IMR-90 (cell line): ENCODE measurements around the gene SLC35B2. TPM values are rescaled to one million over a fixed set of nuclear protein-coding genes. Genes with fewer than 3 reads are reported as not detected.

ENCODE experiments used
- ATAC-seq: fragments of 200-7000 bp; cut with Tn5 transposase; 2 replicates; pipeline ENCODE4 v1.9.1; 2020; ENCODE audit warnings: low read depth, mild to moderate bottlenecking, moderate library complexity
- BruUV-seq: library from RNA; stranded (reverse); fragments of 400-500 nt; replicated peaks from 2 replicates; lab custom pipeline; 2021; lab: Mats Ljungman, UMichigan
- CTCF ChIA-PET: fragments of 300-600 bp; formaldehyde crosslinking; extraction: SDS; loops from one replicate; lab custom pipeline; 2021; ENCODE audit warnings: antibody characterized with exemption; lab: Yijun Ruan, JAX
- POLR2A ChIA-PET: fragments of 300-600 bp; sonication (Branson Sonifier 250); formaldehyde crosslinking; loops from one replicate; lab custom pipeline; 2022; ENCODE audit warnings: antibody characterized with exemption; ENCODE audit not compliant: unreplicated experiment; lab: Charles Lee
- DNase-seq: peaks from one replicate; pipeline ENCODE4 v3.0.0; 2013
- H2AFZ ChIP-seq: replicated peaks from 2 replicates; pipeline ENCODE3; 2013; ENCODE audit warnings: low read length, mild to moderate bottlenecking; ENCODE audit not compliant: poor library complexity
- H2AK5ac ChIP-seq: 2 replicates; pipeline ENCODE4 v1.6.1; 2013; ENCODE audit warnings: low read depth, low read length, inconsistent platforms
- H2AK9ac ChIP-seq: replicated peaks from 2 replicates; pipeline ENCODE3; 2013; ENCODE audit warnings: mild to moderate bottlenecking, low read depth, low read length, moderate library complexity; ENCODE audit not compliant: poor library complexity
- H2BK120ac ChIP-seq: 2 replicates; pipeline ENCODE4 v1.6.1; 2013; ENCODE audit warnings: low read depth, low read length, inconsistent platforms
- H2BK15ac ChIP-seq: 3 replicates; pipeline ENCODE4 v1.6.1; 2013; ENCODE audit warnings: low read depth, low read length, inconsistent platforms
- H2BK20ac ChIP-seq: 2 replicates; pipeline ENCODE4 v1.6.1; 2013; ENCODE audit warnings: low read depth, mild to moderate bottlenecking, inconsistent platforms, low read length, moderate library complexity
- H2BK5ac ChIP-seq: 2 replicates; pipeline ENCODE4 v1.6.1; 2013; ENCODE audit warnings: mild to moderate bottlenecking, low read depth, low read length, inconsistent platforms; ENCODE audit not compliant: poor library complexity, severe bottlenecking
- H3K14ac ChIP-seq: replicated peaks from 2 replicates; pipeline ENCODE4 v1.6.1; 2013; ENCODE audit warnings: low read depth, low read length, inconsistent platforms
- H3K18ac ChIP-seq: 2 replicates; pipeline ENCODE4 v1.6.1; 2013; ENCODE audit warnings: low read depth, low read length, control low read depth
- H3K23ac ChIP-seq: 2 replicates; pipeline ENCODE4 v1.6.1; 2013; ENCODE audit warnings: low read depth, low read length, inconsistent platforms
- H3K27ac ChIP-seq: 2 replicates; pipeline ENCODE4 v1.5.1; 2013; ENCODE audit warnings: mild to moderate bottlenecking, control low read depth, low read length; ENCODE audit not compliant: insufficient read depth
- H3K27me3 ChIP-seq: 2 replicates; pipeline ENCODE4 v1.6.1; 2013; ENCODE audit warnings: low read length; ENCODE audit not compliant: control insufficient read depth, insufficient read depth
- H3K36me3 ChIP-seq: 2 replicates; pipeline ENCODE4 v1.6.1; 2013; ENCODE audit warnings: low read length, mixed read lengths; ENCODE audit not compliant: control insufficient read depth, insufficient read depth
- H3K4ac ChIP-seq: 2 replicates; pipeline ENCODE4 v1.6.1; 2013; ENCODE audit warnings: low read depth, low read length, inconsistent platforms
- H3K4me1 ChIP-seq: 2 replicates; pipeline ENCODE4 v1.6.1; 2013; ENCODE audit warnings: low read length, mixed read lengths; ENCODE audit not compliant: control insufficient read depth, insufficient read depth
- H3K4me2 ChIP-seq: 2 replicates; pipeline ENCODE4 v1.6.1; 2013; ENCODE audit warnings: low read depth, mild to moderate bottlenecking, control low read depth, low read length, moderate library complexity
- H3K4me3 ChIP-seq: 2 replicates; pipeline ENCODE4 v1.5.1; 2013; ENCODE audit warnings: low read depth, mild to moderate bottlenecking, control low read depth, low read length, moderate library complexity; ENCODE audit not compliant: insufficient read depth
- H3K56ac ChIP-seq: 2 replicates; pipeline ENCODE4 v1.6.1; 2013; ENCODE audit warnings: low read length, inconsistent platforms; ENCODE audit not compliant: insufficient read depth; ENCODE audit errors: extremely low read depth
- H3K79me1 ChIP-seq, 2 experiments: 2 replicates each; pipeline ENCODE4 v1.6.1; 2013; ENCODE audit warnings: low read length in 2 of 2, inconsistent platforms in 1 of 2, low read depth in 1 of 2
- H3K9ac ChIP-seq: 2 replicates; pipeline ENCODE4 v1.6.1; 2013; ENCODE audit warnings: low read depth, low read length, control low read depth
- H3K9me1 ChIP-seq: 2 replicates; pipeline ENCODE4 v1.6.1; 2013; ENCODE audit warnings: low read length, inconsistent platforms; ENCODE audit not compliant: insufficient read depth
- H3K9me3 ChIP-seq: 2 replicates; pipeline ENCODE4 v1.6.1; 2013; ENCODE audit warnings: low read length; ENCODE audit not compliant: control insufficient read depth, insufficient read depth
- H4K20me1 ChIP-seq: 2 replicates; pipeline ENCODE4 v1.6.1; 2013; ENCODE audit warnings: low read length, inconsistent platforms; ENCODE audit not compliant: insufficient read depth
- H4K5ac ChIP-seq: 2 replicates; pipeline ENCODE4 v1.6.1; 2013; ENCODE audit warnings: mild to moderate bottlenecking, low read depth, low read length, control low read depth
- H4K8ac ChIP-seq, 2 experiments: 2 replicates each; pipeline ENCODE4 v1.6.1; 2013; ENCODE audit warnings: low read depth in 2 of 2, low read length in 2 of 2, control low read depth in 1 of 2, inconsistent platforms in 1 of 2
- H4K91ac ChIP-seq: 2 replicates; pipeline ENCODE4 v1.6.1; 2013; ENCODE audit warnings: low read depth, low read length, inconsistent platforms; ENCODE audit not compliant: insufficient read depth
- BHLHE40 ChIP-seq: fragments of 150-350 bp; IDR thresholded peaks from 2 replicates; pipeline ENCODE4 v1.6.1; 2016; ENCODE audit warnings: mild to moderate bottlenecking, low read depth, low read length
- CEBPB ChIP-seq: IDR thresholded peaks from 2 replicates; pipeline ENCODE4 v1.6.1; 2012; ENCODE audit warnings: low read depth, low read length, improper control_type of control experiment
- CHD1 ChIP-seq: IDR thresholded peaks from 2 replicates; pipeline ENCODE4 v1.6.1; 2012; ENCODE audit warnings: low read depth, low read length, improper control_type of control experiment
- ELK1 ChIP-seq: fragments of 150-350 bp; IDR thresholded peaks from 2 replicates; pipeline ENCODE4 v1.6.1; 2016; ENCODE audit warnings: low read depth, mild to moderate bottlenecking, low read length, moderate library complexity, borderline replicate concordance
- FOS ChIP-seq: fragments of 150-350 bp; IDR thresholded peaks from 2 replicates; pipeline ENCODE4 v1.6.1; 2016; ENCODE audit warnings: low read depth, low read length
- MAFK ChIP-seq: IDR thresholded peaks from 2 replicates; pipeline ENCODE4 v1.6.1; 2012; ENCODE audit warnings: low read depth, low read length, improper control_type of control experiment
- MAZ ChIP-seq: IDR thresholded peaks from 2 replicates; pipeline ENCODE4 v1.6.1; 2012; ENCODE audit warnings: low read depth, mild to moderate bottlenecking, low read length, improper control_type of control experiment, moderate library complexity, borderline replicate concordance
- MXI1 ChIP-seq: IDR thresholded peaks from 2 replicates; pipeline ENCODE4 v1.6.1; 2012; ENCODE audit warnings: low read depth, mild to moderate bottlenecking, low read length, moderate library complexity, borderline replicate concordance
- NFE2L2 ChIP-seq: fragments of 150-350 bp; IDR thresholded peaks from 2 replicates; pipeline ENCODE4 v1.6.1; 2016; ENCODE audit warnings: low read depth, mild to moderate bottlenecking, low read length
- POLR2A ChIP-seq: IDR thresholded peaks from 2 replicates; pipeline ENCODE4 v1.6.1; 2012; ENCODE audit warnings: mild to moderate bottlenecking, low read depth, low read length
- RAD21 ChIP-seq: IDR thresholded peaks from 2 replicates; pipeline ENCODE4 v1.6.1; 2012; ENCODE audit warnings: low read length, improper control_type of control experiment
- RCOR1 ChIP-seq: IDR thresholded peaks from 2 replicates; pipeline ENCODE4 v1.6.1; 2012; ENCODE audit warnings: mild to moderate bottlenecking, low read length, improper control_type of control experiment; ENCODE audit not compliant: insufficient replicate concordance
- RFX5 ChIP-seq: IDR thresholded peaks from 2 replicates; pipeline ENCODE4 v1.8.0; 2012; ENCODE audit warnings: low read depth, mild to moderate bottlenecking, low read length, moderate library complexity
- SMC3 ChIP-seq: fragments of 150-350 bp; IDR thresholded peaks from 2 replicates; pipeline ENCODE4 v1.6.1; 2016; ENCODE audit warnings: low read depth, mild to moderate bottlenecking, antibody characterized with exemption, low read length, moderate library complexity
- WGBS, 2 experiments: methylation state at CpG; one replicate each; pipeline versions ENCODE4 v1.1.5 to v1.1.7; 2013; ENCODE audit warnings: missing lambda C conversion rate in 2 of 2; ENCODE audit not compliant: insufficient read length in 1 of 2; ENCODE audit errors: extremely low coverage in 2 of 2; 5-methylcytosine and 5-hydroxymethylcytosine counted together
- dilution Hi-C: fragments of 300-500 bp; cut with HindIII; formaldehyde crosslinking; loops from one replicate; pipeline ENCODE4 v1.14.3; 2018; ENCODE audit warnings: low sequenced_read_pairs; ENCODE audit not compliant: unreplicated experiment
- in situ Hi-C: fragments of 300-500 bp; cut with MboI; formaldehyde crosslinking; loops from 3 replicates; pipeline ENCODE4 v1.14.3; 2019; ENCODE audit warnings: low sequenced_read_pairs, inconsistent platforms, mixed read lengths
- intact Hi-C: fragments of 100-400 bp; cut with micrococcal nuclease; formaldehyde crosslinking; loops from 2 replicates; pipeline ENCODE4 v1.10.0; 2022
- polyA plus RNA-seq, 3 experiments: library from polyadenylated mRNA; depleted of rRNA; stranded (reverse); fragments of >200 nt; gene quantifications; 2 replicates each; pipeline ENCODE4 v1.2.3, GENCODE V29; 2012; ENCODE audit warnings: low replicate concordance in 1 of 3
- total RNA-seq: library from RNA; depleted of rRNA; stranded (reverse); fragments of >200 nt; gene quantifications from 2 replicates; pipeline ENCODE4 v1.2.3, GENCODE V29; 2012
- TF ChIP-seq, protein P1 (sequence below): conservative IDR thresholded peaks from 2 replicates; pipeline ENCODE4 v1.5.1; 2012; ENCODE audit warnings: mild to moderate bottlenecking, low read depth, low read length, improper control_type of control experiment
- TF ChIP-seq, protein P2 (sequence below): fragments of 150-350 bp; IDR thresholded peaks from 2 replicates; pipeline ENCODE4 v1.6.1; 2017; ENCODE audit warnings: mild to moderate bottlenecking, antibody characterized with exemption, low read length, low read depth

Gene SLC35B2
- total and polyA plus RNA-seq, 2 of the 4 experiments (the other 2 are of a cell fraction) = 51.4 to 89.9 TPM

DNA sequence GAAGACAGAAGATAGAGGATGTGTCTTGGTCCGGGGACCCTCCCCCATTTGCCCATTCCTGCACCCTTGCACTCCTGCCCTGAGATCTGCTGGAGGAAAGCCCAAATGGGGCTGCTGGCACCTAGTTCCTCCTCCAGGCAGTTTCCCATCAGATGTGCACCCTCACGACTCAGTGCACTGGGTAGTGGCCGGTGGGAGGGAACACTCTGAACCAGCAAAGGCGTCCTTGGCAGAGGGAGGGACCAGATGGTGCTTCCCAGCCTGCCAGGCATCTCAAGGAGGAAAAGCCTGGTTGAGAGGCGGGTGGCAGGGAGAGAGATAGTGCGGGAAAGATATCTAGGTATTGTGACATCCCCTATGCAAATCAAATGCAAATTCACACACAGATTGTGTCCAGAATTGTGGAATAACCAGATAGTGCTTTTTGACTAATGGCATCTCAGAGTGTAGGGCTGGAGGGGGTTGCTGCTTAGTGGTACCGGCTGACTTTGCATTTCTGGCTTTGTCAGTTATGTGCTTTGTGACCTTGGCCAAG lies 32.5 kb upstream of the SLC35B2 start:
- no peak overlapping the region for H3K14ac ChIP-seq
- no peak overlapping the region for H2AFZ ChIP-seq
- no peak overlapping the region for H2BK20ac ChIP-seq
- dilution Hi-C loops = no loop called here
- no peak overlapping the region for H2BK120ac ChIP-seq
- no peak overlapping the region for H3K18ac ChIP-seq
- no peak overlapping the region for H2BK5ac ChIP-seq
- H3K79me1 ChIP-seq = no peaks in the 10 kb centered on the region
- H3K9me1 ChIP-seq = no peaks in the 10 kb centered on the region; the same call in 1 of the 2 replicates
- no peak overlapping the region for H2BK15ac ChIP-seq
- no peaks in the 10 kb centered on the region for H4K20me1 ChIP-seq
- CTCF ChIA-PET = no interaction called here
- intact Hi-C loops = no loop called here
- no peak for ATAC-seq
- no peak overlapping the region for H4K5ac ChIP-seq
- TF ChIP-seq FOS = no peak
- no peak for TF ChIP-seq MXI1
- TF ChIP-seq POLR2A = no peak
- TF ChIP-seq, protein P1, sequence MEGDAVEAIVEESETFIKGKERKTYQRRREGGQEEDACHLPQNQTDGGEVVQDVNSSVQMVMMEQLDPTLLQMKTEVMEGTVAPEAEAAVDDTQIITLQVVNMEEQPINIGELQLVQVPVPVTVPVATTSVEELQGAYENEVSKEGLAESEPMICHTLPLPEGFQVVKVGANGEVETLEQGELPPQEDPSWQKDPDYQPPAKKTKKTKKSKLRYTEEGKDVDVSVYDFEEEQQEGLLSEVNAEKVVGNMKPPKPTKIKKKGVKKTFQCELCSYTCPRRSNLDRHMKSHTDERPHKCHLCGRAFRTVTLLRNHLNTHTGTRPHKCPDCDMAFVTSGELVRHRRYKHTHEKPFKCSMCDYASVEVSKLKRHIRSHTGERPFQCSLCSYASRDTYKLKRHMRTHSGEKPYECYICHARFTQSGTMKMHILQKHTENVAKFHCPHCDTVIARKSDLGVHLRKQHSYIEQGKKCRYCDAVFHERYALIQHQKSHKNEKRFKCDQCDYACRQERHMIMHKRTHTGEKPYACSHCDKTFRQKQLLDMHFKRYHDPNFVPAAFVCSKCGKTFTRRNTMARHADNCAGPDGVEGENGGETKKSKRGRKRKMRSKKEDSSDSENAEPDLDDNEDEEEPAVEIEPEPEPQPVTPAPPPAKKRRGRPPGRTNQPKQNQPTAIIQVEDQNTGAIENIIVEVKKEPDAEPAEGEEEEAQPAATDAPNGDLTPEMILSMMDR = no peak
- TF ChIP-seq RFX5 = no peak
- no peak for TF ChIP-seq CHD1
- no peak for TF ChIP-seq MAZ
- TF ChIP-seq SMC3 = no peak
- TF ChIP-seq ELK1 = no peak
- TF ChIP-seq RAD21 = no peak
- TF ChIP-seq MAFK = no peak
- no peak for TF ChIP-seq BHLHE40
- TF ChIP-seq CEBPB = no peak
- no peak for TF ChIP-seq RCOR1
- no peak for TF ChIP-seq NFE2L2
- TF ChIP-seq, protein P2, sequence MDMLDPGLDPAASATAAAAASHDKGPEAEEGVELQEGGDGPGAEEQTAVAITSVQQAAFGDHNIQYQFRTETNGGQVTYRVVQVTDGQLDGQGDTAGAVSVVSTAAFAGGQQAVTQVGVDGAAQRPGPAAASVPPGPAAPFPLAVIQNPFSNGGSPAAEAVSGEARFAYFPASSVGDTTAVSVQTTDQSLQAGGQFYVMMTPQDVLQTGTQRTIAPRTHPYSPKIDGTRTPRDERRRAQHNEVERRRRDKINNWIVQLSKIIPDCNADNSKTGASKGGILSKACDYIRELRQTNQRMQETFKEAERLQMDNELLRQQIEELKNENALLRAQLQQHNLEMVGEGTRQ = no peak
- H3K27me3 ChIP-seq = peaks cover 50% of the 10 kb centered on the region
- H2AK9ac ChIP-seq = no peak overlapping the region
- no peak overlapping the region for H3K9ac ChIP-seq
- H2AK5ac ChIP-seq = no peak overlapping the region
- no peak overlapping the region for H4K91ac ChIP-seq
- no peaks in the 10 kb centered on the region for H3K9me3 ChIP-seq
- H4K8ac ChIP-seq = no peak overlapping the region
- no peak overlapping the region for H3K56ac ChIP-seq
- in situ Hi-C loops = no loop called here
- no peak overlapping the region for H3K27ac ChIP-seq
- H3K4me1 ChIP-seq = no peaks in the 10 kb centered on the region
- BruUV-seq = no TSS peak
- WGBS, 2 experiments = 50% methylated on average over 1 of the region's 7 CpGs; no CpG with 5 or more reads in 1 of the 2 experiments
- H3K4me3 ChIP-seq = no peak overlapping the region
- no peak overlapping the region for H3K4ac ChIP-seq
- no peak for DNase-seq
- no peak overlapping the region for H3K4me2 ChIP-seq
- POLR2A ChIA-PET = no interaction called here
- no peak overlapping the region for H3K23ac ChIP-seq
- H3K36me3 ChIP-seq = no peaks in the 10 kb centered on the region
